ENCODE measurements around the gene RELN. TPM values are rescaled to one million over a fixed set of nuclear protein-coding genes. Genes with fewer than 3 reads are reported as not detected.

RELN gene
- total RNA-seq, 2 donors from 2014 or later: 3.9 to 8.5 TPM

- Histone ChIP-seq H3K4me3 (ENCODE audit: low read length) (no peak overlapping the region), H3K9ac (ENCODE audit: extremely low read depth, low read length, poor library complexity, severe bottlenecking) (no peak overlapping the region), H3K27me3 (ENCODE audit: control insufficient read depth, insufficient read depth, low read length, poor library complexity, severe bottlenecking) (no peaks in the 10 kb centered on the region), H3K9me3 (ENCODE audit: control insufficient read depth, low read length) (no peaks in the 10 kb centered on the region), H3K4me1 (ENCODE audit: control insufficient read depth, insufficient read depth, low read length) (no peaks in the 10 kb centered on the region), H3K36me3 (ENCODE audit: control insufficient read depth, insufficient read depth, low read length) (no peaks in the 10 kb centered on the region), H3K27ac (ENCODE audit: low read depth, low read length) (no peak overlapping the region)
- Mint-ChIP-seq H3K4me1 (peaks cover 5% of the 10 kb centered on the region), H3K36me3 (ENCODE audit: low read depth) (no peaks in the 10 kb centered on the region), H3K9me3 (no peaks in the 10 kb centered on the region), H3K4me3 (no peak overlapping the region), H3K27ac (no peak overlapping the region), H3K27me3 (ENCODE audit: insufficient read depth) (no peaks in the 10 kb centered on the region)
- no peak for TF ChIP-seq CTCF (conservative IDR thresholded peaks at IDR 0.05)
- WGBS, 2 experiments (ENCODE audit: insufficient coverage in 1 of 2, insufficient read length in 1 of 2): 80% methylated on average over 1 of the region's 1 CpG; no CpG with 5 or more reads in 1 of the 2 experiments
- DNase-seq: no peak
These were observed 323.1 kb downstream of the RELN start for GRCh38 chr7:103666326-103666725.

- H3K9me3 ChIP-seq (ENCODE audit: control insufficient read depth, low read length): no peaks in the 10 kb centered on the region
- H3K4me3 ChIP-seq (ENCODE audit: low read length): no peak overlapping the region
- H3K27me3 ChIP-seq (ENCODE audit: control insufficient read depth, insufficient read depth, low read length, poor library complexity, severe bottlenecking): no peaks in the 10 kb centered on the region
- H3K36me3 ChIP-seq (ENCODE audit: control insufficient read depth, insufficient read depth, low read length): no peaks in the 10 kb centered on the region
- Mint-ChIP-seq H3K27me3 (ENCODE audit: insufficient read depth) (no peaks in the 10 kb centered on the region), H3K9me3 (no peaks in the 10 kb centered on the region), H3K36me3 (ENCODE audit: low read depth) (no peaks in the 10 kb centered on the region), H3K4me3 (no peak overlapping the region), H3K27ac (no peak overlapping the region), H3K4me1 (peaks cover 14% of the 10 kb centered on the region)
- TF ChIP-seq CTCF (conservative IDR thresholded peaks at IDR 0.05): no peak
- no peak for DNase-seq
- peaks cover 11% of the 10 kb centered on the region for H3K4me1 ChIP-seq (ENCODE audit: control insufficient read depth, insufficient read depth, low read length)
- H3K9ac ChIP-seq (ENCODE audit: extremely low read depth, low read length, poor library complexity, severe bottlenecking): no peak overlapping the region
- WGBS, 2 experiments (ENCODE audit: insufficient coverage in 1 of 2, insufficient read length in 1 of 2): no CpG with 5 or more reads among the region's 1 CpG
- H3K27ac ChIP-seq (ENCODE audit: low read depth, low read length): no peak overlapping the region
These were observed 324.9 kb downstream of the RELN start for GRCh38 chr7:103664577-103664976.

DNA sequence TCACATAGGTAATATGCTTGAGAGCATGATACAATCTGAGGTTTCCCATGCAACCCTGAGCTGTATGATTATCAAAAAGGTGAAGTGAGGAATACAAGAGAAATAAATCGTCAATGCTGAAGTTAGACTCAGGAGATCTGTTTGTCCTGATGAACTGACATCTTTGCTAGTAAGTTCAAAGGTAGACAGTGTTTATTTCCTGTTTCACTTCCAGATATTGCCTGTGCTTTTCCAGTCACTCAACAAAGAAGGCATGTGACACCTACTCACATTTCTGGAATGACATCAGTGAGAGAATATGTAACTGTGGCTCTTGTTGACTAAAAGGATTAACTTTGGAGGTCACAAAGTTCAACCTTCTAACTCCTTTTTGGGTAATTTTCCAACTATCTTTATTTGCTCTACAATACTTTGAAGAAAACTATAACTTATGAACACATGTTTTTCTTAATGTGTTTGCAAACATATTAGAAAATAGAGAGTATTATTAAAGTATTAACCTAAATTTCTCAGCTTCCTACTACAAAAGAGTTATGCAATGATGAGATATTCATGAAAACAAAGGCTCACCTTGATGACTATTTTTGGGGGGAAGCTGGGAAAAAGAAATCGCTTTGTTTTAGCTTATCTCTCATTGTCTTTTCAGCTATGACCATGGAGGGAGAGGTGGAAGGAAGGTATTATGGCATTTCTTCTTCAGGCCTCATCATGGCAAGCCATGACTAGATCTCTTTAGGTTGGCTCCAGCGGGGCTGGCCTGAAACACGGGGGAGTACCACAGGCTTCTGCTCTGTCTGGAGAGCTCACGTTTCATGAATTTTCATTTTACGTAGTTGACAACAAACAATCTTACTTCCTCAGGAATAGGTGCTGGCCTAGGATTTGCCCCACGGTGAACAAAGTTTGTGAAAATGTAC is 328.7 kb downstream of the RELN start:
- Histone ChIP-seq H3K4me3 (ENCODE audit: low read length) (no peak overlapping the region), H3K36me3 (ENCODE audit: control insufficient read depth, insufficient read depth, low read length) (no peaks in the 10 kb centered on the region), H3K27ac (ENCODE audit: low read depth, low read length) (no peak overlapping the region), H3K4me1 (ENCODE audit: control insufficient read depth, insufficient read depth, low read length) (peaks cover 11% of the 10 kb centered on the region), H3K27me3 (ENCODE audit: control insufficient read depth, insufficient read depth, low read length, poor library complexity, severe bottlenecking) (no peaks in the 10 kb centered on the region), H3K9me3 (ENCODE audit: control insufficient read depth, low read length) (no peaks in the 10 kb centered on the region), H3K9ac (ENCODE audit: extremely low read depth, low read length, poor library complexity, severe bottlenecking) (peak overlapping the region; percentile 23)
- WGBS, 2 experiments (ENCODE audit: insufficient coverage in 1 of 2, insufficient read length in 1 of 2): 88 to 92% methylated on average over 4 to 7 of the region's 7 CpGs
- H3K9me3 Mint-ChIP-seq: no peaks in the 10 kb centered on the region
- no peak overlapping the region for H3K4me3 Mint-ChIP-seq
- no peak for TF ChIP-seq CTCF (conservative IDR thresholded peaks at IDR 0.05)
- peak overlapping the region; percentile 80 for H3K27ac Mint-ChIP-seq
- no peak for DNase-seq
- H3K4me1 Mint-ChIP-seq: peaks cover 9% of the 10 kb centered on the region
- H3K27me3 Mint-ChIP-seq (ENCODE audit: insufficient read depth): no peaks in the 10 kb centered on the region
- no peaks in the 10 kb centered on the region for H3K36me3 Mint-ChIP-seq (ENCODE audit: low read depth)

Data from endodermal cell (in vitro differentiated cells).